ENCODE results near the gene SYT1. TPM values are rescaled to one million over a fixed set of nuclear protein-coding genes. Genes with fewer than 3 reads are reported as not detected.

SYT1 gene
- total RNA-seq, 4 donors from 2014 or later, result 1.4 to 4.1 (median 1.8) TPM

DNA sequence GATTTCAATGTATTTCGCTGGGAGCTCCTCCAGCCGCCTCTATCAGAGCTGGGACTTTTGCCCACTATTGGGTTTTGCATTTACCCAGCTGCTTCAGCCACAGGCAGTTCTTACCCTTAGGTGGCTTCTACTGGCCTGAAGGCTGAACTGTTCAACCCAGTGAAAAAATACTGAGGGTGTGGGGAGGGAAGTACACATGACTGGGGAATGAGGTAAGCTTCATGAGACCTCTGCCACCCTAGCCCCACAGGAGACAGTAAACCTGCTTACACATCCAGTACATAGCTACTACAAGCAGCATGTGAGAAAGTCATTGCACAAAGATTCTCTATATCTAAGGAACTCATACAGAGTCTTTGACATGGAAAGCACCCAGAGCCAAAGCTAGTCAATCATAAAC lies 411.1 kb downstream of the SYT1 start:
- Histone ChIP-seq H3K9me3 (no peaks in the 10 kb centered on the region), H3K4me3 (no peak overlapping the region), H3K27ac (no peak overlapping the region), H3K4me1 (no peaks in the 10 kb centered on the region), H3K36me3 (no peaks in the 10 kb centered on the region), H3K27me3 (no peaks in the 10 kb centered on the region)
- TF ChIP-seq, protein P1, sequence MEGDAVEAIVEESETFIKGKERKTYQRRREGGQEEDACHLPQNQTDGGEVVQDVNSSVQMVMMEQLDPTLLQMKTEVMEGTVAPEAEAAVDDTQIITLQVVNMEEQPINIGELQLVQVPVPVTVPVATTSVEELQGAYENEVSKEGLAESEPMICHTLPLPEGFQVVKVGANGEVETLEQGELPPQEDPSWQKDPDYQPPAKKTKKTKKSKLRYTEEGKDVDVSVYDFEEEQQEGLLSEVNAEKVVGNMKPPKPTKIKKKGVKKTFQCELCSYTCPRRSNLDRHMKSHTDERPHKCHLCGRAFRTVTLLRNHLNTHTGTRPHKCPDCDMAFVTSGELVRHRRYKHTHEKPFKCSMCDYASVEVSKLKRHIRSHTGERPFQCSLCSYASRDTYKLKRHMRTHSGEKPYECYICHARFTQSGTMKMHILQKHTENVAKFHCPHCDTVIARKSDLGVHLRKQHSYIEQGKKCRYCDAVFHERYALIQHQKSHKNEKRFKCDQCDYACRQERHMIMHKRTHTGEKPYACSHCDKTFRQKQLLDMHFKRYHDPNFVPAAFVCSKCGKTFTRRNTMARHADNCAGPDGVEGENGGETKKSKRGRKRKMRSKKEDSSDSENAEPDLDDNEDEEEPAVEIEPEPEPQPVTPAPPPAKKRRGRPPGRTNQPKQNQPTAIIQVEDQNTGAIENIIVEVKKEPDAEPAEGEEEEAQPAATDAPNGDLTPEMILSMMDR (IDR thresholded peaks at IDR 0.05), result no peak
- no peak for TF ChIP-seq POLR2A (IDR thresholded peaks at IDR 0.05)
- no peak for DNase-seq

DNA sequence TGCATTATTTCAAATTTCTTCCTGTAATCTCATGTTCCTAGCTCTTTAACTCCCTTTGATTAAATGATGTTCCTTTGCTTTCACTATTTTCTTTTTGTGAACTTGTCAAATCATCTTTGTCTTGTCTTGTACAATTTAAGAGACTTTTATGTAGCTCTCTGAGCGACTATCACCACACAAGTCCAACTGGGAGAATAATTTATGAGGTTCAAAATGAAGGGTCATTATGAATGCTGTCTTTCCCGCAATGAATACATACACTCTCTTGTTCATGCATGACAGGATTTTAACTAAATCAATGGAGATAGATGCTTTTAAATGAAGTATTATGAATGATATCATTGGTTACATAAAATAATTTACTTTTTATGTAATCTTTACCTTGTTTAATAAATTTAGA lies 418.8 kb downstream of the SYT1 start:
- H3K4me1 ChIP-seq, result no peaks in the 10 kb centered on the region
- no peak overlapping the region for H3K4me3 ChIP-seq
- DNase-seq, result no peak
- TF ChIP-seq POLR2A (IDR thresholded peaks at IDR 0.05), result no peak
- TF ChIP-seq, protein P1 (IDR thresholded peaks at IDR 0.05), result no peak
- no peaks in the 10 kb centered on the region for H3K27me3 ChIP-seq
- no peaks in the 10 kb centered on the region for H3K9me3 ChIP-seq
- H3K36me3 ChIP-seq, result no peaks in the 10 kb centered on the region
- H3K27ac ChIP-seq, result no peak overlapping the region

DNA sequence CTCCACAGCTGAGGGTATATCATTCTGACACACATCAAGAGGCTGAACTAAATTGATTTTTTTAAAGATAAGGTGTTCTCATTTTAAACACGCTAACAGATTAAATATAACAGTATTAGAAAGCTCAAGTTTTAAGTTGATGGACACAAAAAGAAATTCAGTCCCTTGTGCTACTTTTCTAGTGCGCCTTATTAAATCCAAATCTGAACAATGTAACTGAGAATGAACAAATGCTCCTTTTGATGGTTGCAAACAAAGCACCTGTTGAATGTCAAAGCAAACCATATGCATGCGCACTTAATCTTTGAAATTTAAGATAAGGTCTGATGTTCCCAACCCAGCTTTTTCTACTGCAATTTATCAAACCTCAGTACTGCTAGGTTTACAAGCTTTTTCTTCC lies 424.3 kb downstream of the SYT1 start:
- no peaks in the 10 kb centered on the region for H3K4me1 ChIP-seq
- H3K4me3 ChIP-seq, result no peak overlapping the region
- no peaks in the 10 kb centered on the region for H3K36me3 ChIP-seq
- no peaks in the 10 kb centered on the region for H3K9me3 ChIP-seq
- no peak for TF ChIP-seq POLR2A (IDR thresholded peaks at IDR 0.05)
- TF ChIP-seq, protein P1 (IDR thresholded peaks at IDR 0.05), result no peak
- no peak for DNase-seq
- no peak overlapping the region for H3K27ac ChIP-seq
- H3K27me3 ChIP-seq, result no peaks in the 10 kb centered on the region

DNA sequence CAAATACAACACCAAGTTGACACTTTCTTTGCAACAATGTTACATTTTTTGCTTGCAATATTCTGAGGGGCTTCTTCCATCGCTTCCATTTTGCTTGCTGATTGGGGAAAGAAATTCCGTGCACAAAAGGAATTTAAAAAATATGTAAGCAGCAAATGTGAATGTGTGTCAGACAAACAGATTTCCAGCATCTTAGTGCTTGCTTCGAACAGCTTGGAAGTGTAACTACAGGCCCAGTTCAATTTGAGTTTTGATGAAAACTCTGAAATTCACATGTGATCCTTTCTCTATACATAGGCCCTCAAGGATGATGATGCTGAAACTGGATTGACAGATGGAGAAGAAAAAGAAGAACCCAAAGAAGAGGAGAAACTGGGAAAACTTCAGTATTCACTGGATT lies 427.1 kb downstream of the SYT1 start:
- Histone ChIP-seq H3K27ac (no peak overlapping the region), H3K4me3 (no peak overlapping the region), H3K4me1 (no peaks in the 10 kb centered on the region), H3K27me3 (no peaks in the 10 kb centered on the region), H3K36me3 (no peaks in the 10 kb centered on the region), H3K9me3 (no peaks in the 10 kb centered on the region)
- TF ChIP-seq, protein P1 (IDR thresholded peaks at IDR 0.05), result no peak
- TF ChIP-seq POLR2A (IDR thresholded peaks at IDR 0.05), result no peak
- no peak for DNase-seq

DNA sequence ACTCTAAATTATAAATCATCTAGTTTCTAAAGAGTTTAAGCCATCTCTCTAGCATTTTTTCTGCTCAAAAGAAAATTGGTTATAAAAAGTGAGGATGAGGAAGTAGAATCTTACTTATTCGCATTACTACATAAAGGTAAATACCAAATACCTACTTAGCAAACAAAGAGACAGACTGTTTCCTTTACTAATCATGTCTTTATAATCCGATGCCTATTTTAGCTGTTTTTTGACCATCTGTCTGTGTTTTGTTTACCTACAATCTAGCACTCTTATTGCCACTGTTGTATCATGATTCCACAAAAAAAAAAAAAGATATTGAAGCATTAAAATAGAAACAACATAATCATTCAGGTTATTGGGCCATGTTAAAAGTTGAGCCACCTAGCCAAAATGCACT lies 430.0 kb downstream of the SYT1 start:
- no peak for TF ChIP-seq POLR2A (IDR thresholded peaks at IDR 0.05)
- TF ChIP-seq, protein P1 (IDR thresholded peaks at IDR 0.05), result no peak
- no peak overlapping the region for H3K27ac ChIP-seq
- no peaks in the 10 kb centered on the region for H3K27me3 ChIP-seq
- H3K4me1 ChIP-seq, result no peaks in the 10 kb centered on the region
- H3K4me3 ChIP-seq, result no peak overlapping the region
- H3K9me3 ChIP-seq, result no peaks in the 10 kb centered on the region
- no peaks in the 10 kb centered on the region for H3K36me3 ChIP-seq
- DNase-seq, result no peak

DNA sequence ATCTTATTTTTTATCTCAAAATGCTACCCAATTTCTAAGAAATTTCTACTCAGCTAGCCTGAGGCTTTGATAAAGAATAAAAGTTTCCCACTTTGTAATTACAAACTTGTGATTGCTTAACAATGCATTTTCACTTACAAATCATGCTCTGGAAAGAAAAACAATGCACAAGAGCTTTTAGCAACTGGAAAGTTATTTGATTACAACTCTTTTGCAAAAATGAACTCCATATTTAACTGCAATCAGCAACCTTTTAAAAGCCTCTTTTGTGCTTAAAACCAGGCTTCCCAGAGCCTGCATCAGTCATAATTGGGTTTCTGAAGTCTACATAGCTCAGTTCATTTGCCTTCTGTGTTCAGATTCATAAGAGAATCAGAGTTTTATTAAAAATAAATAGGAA lies 431.0 kb downstream of the SYT1 start:
- no peak overlapping the region for H3K4me3 ChIP-seq
- H3K36me3 ChIP-seq, result no peaks in the 10 kb centered on the region
- H3K4me1 ChIP-seq, result no peaks in the 10 kb centered on the region
- H3K9me3 ChIP-seq, result no peaks in the 10 kb centered on the region
- no peak for DNase-seq
- no peak overlapping the region for H3K27ac ChIP-seq
- H3K27me3 ChIP-seq, result no peaks in the 10 kb centered on the region
- no peak for TF ChIP-seq POLR2A (IDR thresholded peaks at IDR 0.05)
- TF ChIP-seq, protein P1 (IDR thresholded peaks at IDR 0.05), result no peak

All from Peyer's patch (tissue), 4 donors.